Measurements from ENCODE around the gene SPNS2.

The SPNS2 gene

GRCh38 chr17:4508207-4508606 lies 9.5 kb downstream of the SPNS2 start:
- no peaks in the 10 kb centered on the region for H3K36me3 Mint-ChIP-seq
- H3K9me3 Mint-ChIP-seq, result no peaks in the 10 kb centered on the region
- no peak overlapping the region for H3K4me3 Mint-ChIP-seq
- H3K27ac Mint-ChIP-seq, result no peak overlapping the region
- H3K27me3 Mint-ChIP-seq, result peaks cover 6% of the 10 kb centered on the region
- peaks cover 27% of the 10 kb centered on the region for H3K4me1 Mint-ChIP-seq

GRCh38 chr17:4509401-4509800 lies 10.7 kb downstream of the SPNS2 start:
- no peak overlapping the region for H3K27ac Mint-ChIP-seq
- no peaks in the 10 kb centered on the region for H3K9me3 Mint-ChIP-seq
- H3K4me1 Mint-ChIP-seq, result peaks cover 23% of the 10 kb centered on the region
- H3K36me3 Mint-ChIP-seq, result no peaks in the 10 kb centered on the region
- peaks cover 3% of the 10 kb centered on the region for H3K27me3 Mint-ChIP-seq
- H3K4me3 Mint-ChIP-seq, result no peak overlapping the region

- H3K4me1 Mint-ChIP-seq, result peaks cover 16% of the 10 kb centered on the region
- H3K27ac Mint-ChIP-seq, result no peak overlapping the region
- no peaks in the 10 kb centered on the region for H3K27me3 Mint-ChIP-seq
- H3K4me3 Mint-ChIP-seq, result no peak overlapping the region
- no peaks in the 10 kb centered on the region for H3K36me3 Mint-ChIP-seq
- H3K9me3 Mint-ChIP-seq, result no peaks in the 10 kb centered on the region
Measured at GRCh38 chr17:4509923-4510617, 11.4 kb downstream of the SPNS2 start.

- H3K27me3 Mint-ChIP-seq, result no peaks in the 10 kb centered on the region
- no peaks in the 10 kb centered on the region for H3K36me3 Mint-ChIP-seq
- peaks cover 16% of the 10 kb centered on the region for H3K4me1 Mint-ChIP-seq
- no peak overlapping the region for H3K27ac Mint-ChIP-seq
- no peak overlapping the region for H3K4me3 Mint-ChIP-seq
- no peaks in the 10 kb centered on the region for H3K9me3 Mint-ChIP-seq
Measured at GRCh38 chr17:4510618-4510941, 11.9 kb downstream of the SPNS2 start.

- H3K9me3 Mint-ChIP-seq, result no peaks in the 10 kb centered on the region
- no peaks in the 10 kb centered on the region for H3K36me3 Mint-ChIP-seq
- H3K27me3 Mint-ChIP-seq, result no peaks in the 10 kb centered on the region
- H3K4me3 Mint-ChIP-seq, result no peak overlapping the region
- H3K4me1 Mint-ChIP-seq, result peaks cover 16% of the 10 kb centered on the region
- H3K27ac Mint-ChIP-seq, result no peak overlapping the region
Measured at GRCh38 chr17:4511199-4511932, 12.7 kb downstream of the SPNS2 start.

GRCh38 chr17:4512156-4513112 lies 13.8 kb downstream of the SPNS2 start:
- Mint-ChIP-seq H3K4me3 (no peak overlapping the region), H3K9me3 (no peaks in the 10 kb centered on the region), H3K36me3 (no peaks in the 10 kb centered on the region), H3K27me3 (no peaks in the 10 kb centered on the region), H3K27ac (no peak overlapping the region), H3K4me1 (peaks cover 16% of the 10 kb centered on the region)

GRCh38 chr17:4513113-4514032 lies 14.7 kb downstream of the SPNS2 start:
- Mint-ChIP-seq H3K27ac (no peak overlapping the region), H3K4me1 (peaks cover 15% of the 10 kb centered on the region), H3K27me3 (no peaks in the 10 kb centered on the region), H3K9me3 (no peaks in the 10 kb centered on the region), H3K36me3 (no peaks in the 10 kb centered on the region), H3K4me3 (no peak overlapping the region)

- Mint-ChIP-seq H3K4me1 (peaks cover 6% of the 10 kb centered on the region), H3K9me3 (no peaks in the 10 kb centered on the region), H3K27ac (no peak overlapping the region), H3K4me3 (no peak overlapping the region), H3K27me3 (no peaks in the 10 kb centered on the region), H3K36me3 (no peaks in the 10 kb centered on the region)
Measured at GRCh38 chr17:4514206-4514605, 15.5 kb downstream of the SPNS2 start.

GRCh38 chr17:4514779-4515178 lies 16.1 kb downstream of the SPNS2 start:
- no peaks in the 10 kb centered on the region for H3K36me3 Mint-ChIP-seq
- no peaks in the 10 kb centered on the region for H3K27me3 Mint-ChIP-seq
- H3K4me3 Mint-ChIP-seq, result no peak overlapping the region
- no peak overlapping the region for H3K27ac Mint-ChIP-seq
- peaks cover under 1% of the 10 kb centered on the region for H3K4me1 Mint-ChIP-seq
- no peaks in the 10 kb centered on the region for H3K9me3 Mint-ChIP-seq

GRCh38 chr17:4515501-4515900 lies 16.8 kb downstream of the SPNS2 start:
- Mint-ChIP-seq H3K27ac (no peak overlapping the region), H3K36me3 (no peaks in the 10 kb centered on the region), H3K4me1 (no peaks in the 10 kb centered on the region), H3K9me3 (no peaks in the 10 kb centered on the region), H3K4me3 (no peak overlapping the region), H3K27me3 (no peaks in the 10 kb centered on the region)

- H3K9me3 Mint-ChIP-seq, result no peaks in the 10 kb centered on the region
- no peaks in the 10 kb centered on the region for H3K4me1 Mint-ChIP-seq
- H3K36me3 Mint-ChIP-seq, result no peaks in the 10 kb centered on the region
- H3K27ac Mint-ChIP-seq, result no peak overlapping the region
- H3K4me3 Mint-ChIP-seq, result no peak overlapping the region
- H3K27me3 Mint-ChIP-seq, result no peaks in the 10 kb centered on the region
Measured at GRCh38 chr17:4516735-4517134, 18.1 kb downstream of the SPNS2 start.

GRCh38 chr17:4518901-4519300 lies 20.2 kb downstream of the SPNS2 start:
- Mint-ChIP-seq H3K27ac (no peak overlapping the region), H3K27me3 (no peaks in the 10 kb centered on the region), H3K4me1 (no peaks in the 10 kb centered on the region), H3K4me3 (no peak overlapping the region), H3K9me3 (no peaks in the 10 kb centered on the region), H3K36me3 (no peaks in the 10 kb centered on the region)

- Mint-ChIP-seq H3K27ac (no peak overlapping the region), H3K4me1 (no peaks in the 10 kb centered on the region), H3K36me3 (no peaks in the 10 kb centered on the region), H3K27me3 (no peaks in the 10 kb centered on the region), H3K9me3 (no peaks in the 10 kb centered on the region), H3K4me3 (no peak overlapping the region)
Measured at GRCh38 chr17:4519361-4519788, 20.7 kb downstream of the SPNS2 start.

- Mint-ChIP-seq H3K27ac (no peak overlapping the region), H3K4me1 (no peaks in the 10 kb centered on the region), H3K36me3 (no peaks in the 10 kb centered on the region), H3K4me3 (no peak overlapping the region), H3K27me3 (no peaks in the 10 kb centered on the region), H3K9me3 (no peaks in the 10 kb centered on the region)
Measured at GRCh38 chr17:4520060-4520893, 21.6 kb downstream of the SPNS2 start.
